Ammon's horn (tissue), 1 donor: Measurements from ENCODE around the gene TPD52L2.
"Not testable (repeated sequence)": the region's sequence is repeated elsewhere in the genome, so short reads cannot be mapped to it uniquely, and the experiment has no call there.

Experiments used
- DNase-seq: peaks from one replicate; pipeline ENCODE4 v3.0.0-alpha.2; 2016; ENCODE audit warnings: low spot score

Gene TPD52L2

DNA sequence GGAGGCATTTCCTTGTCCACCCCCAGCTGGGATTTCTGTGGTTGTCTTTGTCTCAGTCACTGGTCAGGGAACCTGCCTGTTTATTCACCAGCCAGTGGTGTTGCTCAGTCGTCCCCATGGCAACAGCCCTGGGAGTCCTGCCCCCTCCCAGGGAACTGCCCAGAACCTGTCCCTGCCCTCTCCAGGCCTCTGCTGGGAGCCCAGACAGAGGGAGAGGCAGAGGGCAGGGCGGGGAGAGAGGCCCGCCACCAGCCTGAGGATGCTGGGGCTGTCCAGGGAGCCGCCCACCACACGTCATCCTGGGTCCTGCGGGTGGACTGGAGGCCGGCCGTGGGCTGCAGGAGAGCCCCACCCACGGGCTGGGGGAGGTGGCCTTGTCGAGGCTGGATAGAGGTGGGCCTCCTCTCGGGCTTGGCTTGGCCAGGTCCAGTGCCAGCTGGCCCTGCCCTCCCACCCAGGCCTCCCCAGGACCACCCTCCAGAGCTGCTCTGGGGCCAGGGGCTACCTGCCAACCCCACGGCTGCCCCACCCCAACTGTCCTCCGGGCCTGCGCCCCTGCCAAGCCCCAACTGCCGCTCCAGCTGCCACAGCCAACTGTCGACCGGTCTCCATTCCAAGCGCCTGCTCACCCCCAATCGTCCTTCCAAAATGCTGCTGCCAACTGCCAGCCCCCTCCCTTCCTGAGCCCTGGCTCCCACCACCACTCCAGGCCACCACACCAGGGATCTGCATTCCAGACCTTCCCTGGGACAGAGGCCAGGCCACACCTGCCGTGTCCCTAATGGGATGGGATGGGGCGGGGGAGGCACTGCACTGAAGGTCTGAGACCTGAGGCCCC lies 29.8 kb upstream of the TPD52L2 start:
- DNase-seq, result peak; percentile 83

DNA sequence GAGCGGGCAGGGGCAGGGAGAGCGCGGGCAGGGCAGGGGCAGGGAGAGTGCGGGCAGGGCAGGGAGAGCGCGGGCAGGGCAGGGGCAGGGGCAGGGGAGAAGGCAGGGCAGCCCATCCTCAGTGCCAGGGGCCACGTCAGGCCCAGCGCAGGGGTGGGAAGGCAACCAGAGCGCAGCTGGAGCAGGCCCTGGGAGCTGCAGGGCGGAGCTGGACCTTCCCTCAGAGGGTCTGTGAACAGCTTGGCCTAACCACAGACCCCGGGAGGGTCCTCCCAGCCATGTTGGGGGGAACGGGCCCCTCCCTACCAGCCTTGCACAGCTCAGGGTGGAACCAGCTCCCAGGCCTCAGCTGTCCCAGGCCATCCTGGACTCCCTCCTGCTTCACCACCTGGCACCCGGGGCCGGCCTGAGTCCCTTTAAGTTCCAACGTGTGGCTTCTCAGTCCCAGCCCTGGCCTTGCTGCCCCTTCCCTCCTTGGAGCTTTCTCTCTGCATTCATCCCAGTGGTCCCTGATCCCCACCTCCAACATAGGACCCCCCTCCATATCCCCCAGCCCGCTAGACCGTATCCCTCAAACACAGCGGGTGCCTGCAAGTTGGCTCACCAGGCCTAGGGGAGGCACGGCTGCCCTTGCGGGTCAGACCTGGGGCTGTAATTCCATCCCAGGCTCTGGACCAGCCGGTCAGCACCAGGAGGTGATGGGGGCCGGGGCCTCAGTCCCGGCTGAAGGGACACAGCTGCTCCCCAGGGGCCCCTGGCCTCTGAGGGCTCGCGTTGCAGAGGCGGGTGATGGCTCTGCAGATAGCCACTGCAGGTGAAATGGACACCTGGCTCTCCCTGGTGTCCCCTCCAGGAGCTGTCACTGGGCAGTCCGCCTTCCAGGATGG lies 28.4 kb upstream of the TPD52L2 start:
- DNase-seq, result no peak

DNA sequence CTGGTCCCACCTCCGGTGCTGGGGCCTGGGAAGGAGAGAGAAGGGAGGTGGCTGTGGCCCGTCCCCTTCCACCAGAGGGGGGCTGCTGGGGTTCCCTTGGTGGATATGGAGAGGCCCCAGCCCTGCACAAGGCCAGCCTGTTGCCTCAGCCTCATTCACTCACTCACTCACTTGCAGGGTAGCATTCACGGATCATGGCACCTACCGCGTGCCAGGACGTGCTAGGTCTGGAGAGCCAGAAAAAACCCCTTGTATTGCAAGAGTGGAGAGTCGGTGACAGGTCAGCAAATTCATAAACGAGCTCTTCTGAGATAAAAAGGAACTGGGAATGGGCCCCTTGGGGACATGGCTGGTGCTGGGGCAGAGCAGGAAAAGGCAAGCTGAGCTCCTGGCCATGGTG lies 27.6 kb upstream of the TPD52L2 start:
- DNase-seq, result no peak

DNA sequence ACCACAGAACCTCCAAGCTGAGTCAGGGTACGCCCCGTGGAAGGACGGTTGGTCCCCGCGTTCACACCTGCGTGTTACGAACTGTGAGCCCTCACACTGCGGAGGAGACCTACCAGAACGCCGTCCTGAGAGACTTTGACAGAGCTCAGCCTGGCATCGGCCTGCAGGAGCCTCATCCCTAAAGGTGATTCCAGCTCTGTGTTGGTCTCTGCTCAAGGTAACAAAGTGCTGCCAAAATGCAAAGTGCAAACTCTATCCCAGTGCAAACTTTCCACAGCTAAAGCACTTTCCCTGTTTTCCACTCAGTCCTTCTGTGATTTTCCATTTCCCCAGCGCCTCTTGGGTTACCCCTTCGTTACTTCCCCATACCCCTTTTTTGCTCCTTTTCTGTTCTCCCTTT lies 25.4 kb upstream of the TPD52L2 start:
- DNase-seq, result no peak

DNA sequence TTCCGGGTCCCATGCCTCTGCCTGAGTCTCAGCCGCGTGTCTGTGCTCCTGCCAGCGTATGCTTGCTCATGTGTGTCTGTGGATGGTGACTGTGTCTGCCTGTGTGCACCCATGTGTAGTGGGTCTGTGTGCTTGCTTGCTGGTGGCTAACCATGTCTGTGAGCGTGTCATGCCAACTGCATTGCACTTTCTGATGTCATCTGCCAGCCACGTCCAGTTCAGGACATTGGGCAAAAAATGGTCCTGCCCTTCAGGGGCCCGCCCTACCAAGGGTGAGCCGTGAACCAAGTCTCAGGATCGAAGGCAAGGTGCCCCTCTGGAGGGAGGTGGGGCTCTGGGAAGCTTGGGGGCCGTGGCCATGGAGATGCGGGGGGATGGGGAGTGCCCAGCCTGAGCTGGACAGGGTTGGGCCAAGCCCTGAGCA lies 24.7 kb upstream of the TPD52L2 start:
- no peak for DNase-seq

DNA sequence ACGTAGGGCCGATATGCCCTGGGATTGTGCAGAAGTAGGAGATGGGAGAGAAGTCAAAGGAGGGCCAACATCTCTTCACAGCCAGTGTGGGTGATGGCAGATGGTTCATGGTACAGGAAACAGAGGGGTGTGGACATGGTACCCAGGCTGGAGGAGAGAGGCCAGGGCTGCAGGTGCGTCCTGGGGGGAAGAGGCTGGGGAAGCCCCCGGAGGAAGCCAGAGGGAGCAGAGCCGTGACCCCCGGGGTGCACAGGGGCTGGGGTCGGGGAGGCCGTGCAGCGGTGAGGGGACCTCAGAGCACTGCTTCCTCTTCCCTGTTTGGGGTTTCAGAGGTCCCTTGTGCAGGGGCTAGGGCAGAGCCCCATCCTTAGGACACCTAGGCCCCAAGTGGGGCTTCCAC lies 22.8 kb upstream of the TPD52L2 start:
- no peak for DNase-seq

DNA sequence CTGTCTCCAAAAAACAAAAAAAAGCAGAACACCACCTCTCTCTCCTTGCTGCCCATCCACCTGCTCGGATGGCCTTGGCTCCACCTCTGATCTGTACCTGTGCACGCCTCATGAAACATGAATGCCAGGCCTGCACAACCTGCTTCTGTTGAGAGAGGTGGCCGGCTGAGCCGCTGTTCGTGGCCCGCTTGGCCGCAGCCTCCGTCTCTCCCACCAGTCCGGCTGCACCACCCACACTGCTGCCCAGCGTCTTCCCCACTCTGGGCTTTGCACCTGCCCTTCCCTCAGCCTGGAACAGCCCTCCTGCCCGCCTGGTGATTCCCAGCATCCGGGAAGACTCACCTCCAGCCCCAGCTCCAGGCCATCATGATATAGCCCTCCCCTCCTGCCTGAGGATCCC lies 21.8 kb upstream of the TPD52L2 start:
- no peak for DNase-seq

DNA sequence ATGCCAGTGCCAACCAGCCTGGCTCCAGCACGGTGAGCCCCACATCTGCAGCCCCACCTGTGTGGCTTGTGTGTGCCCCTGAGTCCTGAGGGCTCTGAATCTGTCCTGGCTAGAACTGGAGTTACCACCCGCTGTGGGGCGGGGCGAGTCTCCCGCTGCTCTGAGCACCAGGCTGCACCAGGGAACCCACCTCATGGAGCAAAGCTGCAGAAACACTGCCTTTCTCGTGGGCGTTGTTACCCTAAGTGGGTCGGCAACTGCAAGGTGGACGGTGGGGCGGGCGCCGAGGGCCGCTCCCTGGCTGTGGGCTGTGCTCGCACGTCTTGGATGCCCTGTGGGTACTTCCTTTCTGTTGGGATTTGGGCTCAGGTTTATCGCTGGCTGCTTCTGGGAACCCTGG lies 21.3 kb upstream of the TPD52L2 start:
- DNase-seq, result no peak

DNA sequence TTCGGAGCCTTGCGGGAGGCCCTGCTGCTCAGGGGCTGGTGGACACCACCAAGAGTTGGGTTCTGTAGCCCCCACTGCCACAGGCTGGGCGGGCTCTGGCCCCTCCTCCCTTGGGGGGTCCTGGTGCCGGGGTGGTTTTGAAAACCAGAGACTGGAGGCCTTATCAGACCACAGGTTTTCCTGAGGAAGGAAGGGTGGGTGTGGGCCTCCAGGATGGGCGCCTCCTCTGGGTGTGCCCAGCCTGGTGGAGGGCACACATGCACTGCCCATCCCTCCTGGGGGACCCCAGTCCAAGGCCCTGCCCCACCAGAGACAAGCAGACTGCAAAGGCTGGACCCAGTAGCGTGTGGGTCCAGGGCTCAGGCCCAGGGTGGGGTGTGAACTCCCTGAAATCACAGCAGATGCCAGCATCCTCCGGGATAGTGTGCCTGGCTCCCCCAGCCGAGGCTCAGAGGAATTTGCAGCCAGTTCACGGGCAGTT lies 20.5 kb upstream of the TPD52L2 start:
- no peak for DNase-seq

DNA sequence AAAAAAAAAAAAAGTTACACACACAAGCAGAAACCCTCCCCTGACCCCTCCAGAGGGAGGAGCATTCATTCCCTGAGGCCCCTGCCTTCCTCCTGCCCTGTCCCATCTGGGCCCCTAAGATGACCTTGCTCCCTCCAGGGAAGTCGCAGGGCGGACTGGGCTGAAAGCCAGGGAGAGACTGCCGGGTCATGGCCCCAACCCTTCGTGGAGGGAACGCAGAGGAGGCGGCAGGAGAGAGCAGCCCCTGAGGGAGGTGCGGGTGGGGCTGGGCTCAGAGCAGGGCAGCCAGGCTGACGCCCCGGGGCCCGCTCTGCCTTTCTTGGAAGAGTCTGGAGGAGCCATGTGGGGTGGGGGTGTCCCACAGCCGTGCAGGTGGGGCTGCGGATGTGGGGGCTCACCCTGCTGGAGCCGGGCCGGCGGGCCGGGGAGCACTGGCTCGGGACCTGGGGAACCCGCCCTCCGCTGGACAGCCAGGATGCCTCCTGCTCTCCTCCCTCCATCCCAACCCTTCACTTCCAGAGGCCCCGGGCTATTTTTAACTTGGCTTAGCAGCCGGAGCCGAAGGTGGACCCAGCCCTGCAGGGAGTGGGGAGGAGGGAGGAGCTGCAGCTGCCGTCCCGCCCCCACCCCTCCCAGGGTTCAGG lies 18.8 kb upstream of the TPD52L2 start:
- no peak for DNase-seq

DNA sequence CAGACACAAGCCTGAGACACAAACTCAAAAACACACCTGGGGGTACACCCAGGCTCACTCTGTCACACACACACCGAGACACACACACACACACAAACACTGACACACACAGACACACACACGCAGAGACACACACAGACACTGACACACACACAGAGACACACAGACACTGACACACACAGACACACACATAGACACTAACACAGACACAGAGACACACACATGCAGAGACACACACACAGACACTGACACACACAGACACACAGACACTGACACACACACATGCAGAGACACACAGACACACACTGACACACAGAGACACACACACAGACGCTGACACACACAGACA lies 18.2 kb upstream of the TPD52L2 start:
- no peak for DNase-seq

DNA sequence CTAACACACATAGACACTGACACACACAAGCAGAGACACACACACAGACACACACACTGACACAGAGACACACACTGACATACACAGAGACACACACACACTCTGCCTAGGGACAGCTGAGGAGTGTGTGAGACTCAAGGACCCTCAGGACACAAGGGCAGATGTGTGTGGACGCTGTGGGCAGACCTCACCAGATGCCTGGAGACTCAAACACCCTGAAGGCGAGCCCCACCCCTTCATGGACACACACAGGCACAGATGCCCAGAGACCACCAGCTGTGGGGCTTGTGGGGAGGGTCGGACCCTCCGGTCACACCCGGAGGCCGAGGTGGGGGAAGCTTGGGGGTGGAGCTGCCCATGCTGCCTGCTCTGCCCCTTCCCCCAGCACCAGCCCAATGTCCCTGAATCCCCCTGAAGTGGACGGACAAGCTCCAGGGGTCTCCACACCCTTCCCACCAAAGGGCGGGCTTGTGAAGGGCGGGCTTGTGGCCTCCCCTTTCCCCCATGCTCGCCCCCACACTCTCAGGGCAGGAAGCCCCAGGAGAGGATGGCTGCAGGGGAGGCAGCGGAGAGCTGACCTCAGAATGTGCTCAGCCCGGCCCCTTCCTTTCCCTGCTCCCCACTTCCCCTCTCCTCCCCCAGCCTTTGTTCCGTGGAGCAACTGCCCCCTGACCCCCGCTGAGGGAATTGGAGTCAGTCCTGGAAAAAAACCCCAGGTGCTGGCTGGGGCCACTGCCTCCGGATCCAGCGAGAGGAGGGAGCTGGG lies 17.6 kb upstream of the TPD52L2 start:
- no peak for DNase-seq

DNA sequence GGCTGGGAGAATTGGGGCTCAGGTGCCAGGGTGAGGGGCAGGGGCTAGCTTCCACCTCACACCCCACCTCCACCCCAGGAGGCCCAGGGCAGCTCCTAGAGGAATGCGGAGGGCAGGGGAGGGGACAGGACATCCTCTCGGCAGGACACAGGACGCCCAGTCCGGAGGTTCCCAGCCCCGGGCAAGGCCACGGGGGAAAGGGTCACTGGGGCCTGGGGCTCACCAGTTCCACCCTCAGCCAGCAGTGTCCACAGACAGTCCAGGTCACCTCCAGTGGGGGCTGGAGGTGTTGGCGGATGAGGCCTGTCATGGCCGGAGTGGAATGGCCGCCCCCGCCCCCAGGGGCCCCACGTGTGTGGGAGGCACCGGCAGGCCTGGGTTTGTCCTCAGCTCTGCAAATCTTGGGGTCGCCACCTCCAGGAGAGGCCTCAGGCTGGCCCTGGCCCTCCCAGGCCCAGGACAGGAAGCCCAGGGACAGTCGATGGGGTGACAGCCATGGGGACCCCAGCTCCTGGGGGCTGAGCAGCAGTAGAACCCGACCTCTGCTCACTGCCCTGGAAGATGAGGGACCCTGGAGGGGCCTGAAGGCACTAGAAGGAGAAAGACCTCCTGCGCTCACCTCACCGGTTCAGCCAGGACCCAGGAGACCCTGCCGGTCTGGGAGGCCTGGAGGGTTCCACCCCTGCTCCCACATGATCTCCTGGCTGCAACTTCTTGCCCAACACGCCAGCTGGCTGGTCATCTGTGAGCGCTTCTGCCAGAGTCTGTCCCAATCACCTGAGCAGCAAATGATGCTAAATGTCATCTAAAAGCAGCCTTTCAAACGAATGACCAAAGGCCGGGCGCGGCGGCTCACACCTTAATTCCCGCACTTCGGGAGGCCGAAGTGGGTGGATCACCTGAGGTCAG lies 16.8 kb upstream of the TPD52L2 start:
- no peak for DNase-seq

DNA sequence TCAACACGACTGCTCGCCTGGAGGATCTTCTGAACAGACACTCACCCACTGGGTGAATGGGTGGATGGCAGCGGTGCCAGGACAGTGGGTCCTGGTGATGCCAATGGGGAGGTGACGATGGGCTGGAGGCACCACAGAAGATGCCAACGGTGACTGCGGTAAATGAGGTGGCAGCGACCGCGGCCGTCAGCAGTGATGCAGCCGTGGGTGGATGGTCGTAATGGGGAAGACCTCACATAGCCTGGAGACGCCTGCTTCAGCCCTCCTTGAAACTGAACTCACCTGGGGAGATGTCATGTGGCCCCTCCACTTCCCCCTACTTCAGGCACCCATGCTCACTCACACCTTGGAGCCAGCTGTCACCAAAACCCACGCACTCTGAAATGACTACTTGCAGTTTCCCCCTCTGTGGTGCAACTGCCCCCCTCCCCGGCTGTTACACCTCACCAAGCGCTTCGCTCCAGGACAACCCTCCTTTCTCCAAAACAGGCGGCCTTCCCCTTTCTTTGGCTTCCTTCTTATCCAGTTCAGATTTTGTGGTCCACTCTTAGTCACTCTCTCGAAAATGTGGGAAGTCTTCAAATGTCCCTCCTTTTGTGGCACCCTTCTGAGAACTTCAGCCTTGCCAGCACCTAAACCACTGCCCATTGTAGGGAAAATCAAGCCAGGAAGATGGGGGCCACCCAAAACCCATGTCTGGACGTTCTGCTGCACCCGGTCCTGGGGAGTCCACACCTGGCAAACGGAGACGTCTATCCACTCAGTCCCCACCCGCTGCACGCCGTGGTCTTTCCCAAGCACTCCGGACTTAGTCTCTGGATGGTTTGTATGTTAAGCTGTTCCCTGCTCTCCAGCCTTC lies 14.2 kb upstream of the TPD52L2 start:
- no peak for DNase-seq

DNA sequence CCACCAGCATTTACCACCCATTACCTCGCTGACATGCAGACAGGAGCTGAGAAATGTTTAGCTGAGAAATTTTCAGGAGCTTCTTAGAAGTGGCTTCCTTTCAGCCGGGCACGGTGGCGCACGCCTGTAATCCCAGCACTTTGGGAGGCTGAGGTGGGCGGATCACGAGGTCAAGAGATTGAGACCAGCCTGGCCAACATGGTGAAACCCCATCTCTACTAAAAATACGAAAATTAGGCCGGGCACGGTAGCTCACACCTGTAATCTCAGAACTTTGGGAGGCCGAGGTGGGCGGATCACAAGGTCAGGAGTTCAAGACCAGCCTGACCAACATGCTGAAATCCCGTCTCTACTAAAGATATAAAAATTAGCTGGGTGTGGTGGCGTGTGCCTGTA lies 13.5 kb upstream of the TPD52L2 start:
- not testable (repeated sequence) for DNase-seq

DNA sequence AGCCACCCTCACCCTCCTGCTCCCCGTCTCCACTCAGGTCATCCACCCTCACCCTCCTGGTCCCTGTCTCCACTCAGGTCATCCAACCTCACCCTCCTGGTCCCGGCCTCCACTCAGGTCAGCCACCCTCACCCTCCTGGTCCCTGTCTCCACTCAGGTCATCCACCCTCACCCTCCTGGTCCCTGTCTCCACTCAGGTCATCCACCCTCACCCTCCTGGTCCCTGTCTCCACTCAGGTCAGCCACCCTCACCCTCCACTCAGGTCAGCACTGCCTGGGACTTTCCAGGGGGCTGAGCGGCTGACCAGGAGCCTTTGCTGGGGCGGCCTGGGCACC lies 11.4 kb upstream of the TPD52L2 start:
- not testable (repeated sequence) for DNase-seq

DNA sequence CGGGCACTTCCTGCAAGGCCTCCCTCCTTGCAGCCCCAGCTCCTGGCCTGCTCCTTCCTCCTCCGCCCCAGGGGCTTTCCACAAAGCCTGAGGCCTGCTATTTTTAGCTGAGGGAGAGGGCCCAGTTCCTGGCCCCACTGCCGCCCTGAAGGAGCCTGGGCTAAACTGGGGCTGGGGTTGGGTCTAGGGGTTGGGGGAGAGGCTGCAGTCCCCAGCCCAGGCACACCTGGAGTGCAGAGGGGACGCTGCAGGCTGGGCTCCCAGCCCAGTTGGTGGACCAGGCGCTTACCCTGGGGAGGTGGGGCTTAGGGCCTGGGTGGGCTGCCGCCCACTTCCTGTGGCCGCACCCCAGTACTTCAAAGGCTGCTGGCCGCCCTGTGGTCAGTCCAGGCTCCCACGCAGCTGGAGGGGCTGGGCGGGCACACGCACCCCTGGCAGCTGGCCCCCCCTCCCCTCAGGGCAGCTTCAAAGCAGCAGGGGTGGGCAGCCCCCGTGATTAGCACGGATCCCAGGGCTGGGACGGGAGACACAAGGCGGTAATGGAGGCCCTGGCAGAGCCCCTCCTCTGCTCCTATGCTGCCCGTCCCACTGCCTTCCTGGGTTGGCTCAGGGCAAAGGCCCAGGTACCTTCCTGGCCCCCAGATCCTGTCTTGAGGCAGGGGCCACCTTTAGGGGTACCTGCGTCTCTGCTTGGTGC lies 10.9 kb upstream of the TPD52L2 start:
- DNase-seq, result no peak

DNA sequence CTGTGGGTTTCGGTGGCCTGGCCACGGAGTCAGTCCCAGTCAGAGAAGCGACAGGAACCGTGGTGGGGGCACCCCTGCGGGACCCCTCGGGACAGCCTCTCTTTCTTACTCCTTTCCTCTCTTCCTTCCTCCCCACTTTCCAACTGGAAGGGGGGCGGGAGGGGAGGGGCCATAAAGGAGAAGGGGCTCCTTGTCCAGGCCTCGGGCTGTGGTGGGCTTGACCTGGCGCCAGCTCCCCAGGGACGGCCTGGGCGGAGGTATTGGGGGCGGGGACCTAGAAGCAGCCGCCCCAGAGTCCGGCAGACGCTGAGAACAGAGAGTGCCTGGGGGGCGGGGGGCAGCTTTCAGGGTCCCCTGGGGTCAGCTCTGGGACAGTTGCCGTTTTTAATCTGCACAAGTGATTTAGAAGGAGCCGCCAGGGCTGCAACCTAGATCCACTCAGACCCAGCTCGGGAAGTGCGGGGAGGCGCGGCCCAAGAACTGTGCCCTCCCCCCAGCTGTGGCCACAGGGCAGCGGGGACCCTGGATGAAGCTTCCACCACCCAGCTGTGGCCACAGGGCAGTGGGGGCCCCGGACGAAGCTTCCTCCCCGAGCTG lies 10.2 kb upstream of the TPD52L2 start:
- DNase-seq, result no peak
